GM21825 (cell line): ENCODE measurements around the gene SNX15.

ENCODE experiments used
- ATAC-seq: cut with Tn5 transposase; IDR thresholded peaks from one replicate; pipeline ENCODE4 v1.9.1; 2021; ENCODE audit warnings: mild to moderate bottlenecking, moderate library complexity; ENCODE audit not compliant: unreplicated experiment

SNX15 gene

GRCh38 chr11:65083834-65084597 is 56.8 kb downstream of the SNX15 start, which contains the start of the genes CDCA5 and ZFPL1:
CDCA5 (minus strand) TSS chr11:65084040; CDS start chr11:65083978, 62 bp downstream.
ZFPL1 (plus strand) TSS chr11:65084222; CDS start chr11:65084699, 477 bp downstream.
- ATAC-seq, result peak; percentile 71

DNA sequence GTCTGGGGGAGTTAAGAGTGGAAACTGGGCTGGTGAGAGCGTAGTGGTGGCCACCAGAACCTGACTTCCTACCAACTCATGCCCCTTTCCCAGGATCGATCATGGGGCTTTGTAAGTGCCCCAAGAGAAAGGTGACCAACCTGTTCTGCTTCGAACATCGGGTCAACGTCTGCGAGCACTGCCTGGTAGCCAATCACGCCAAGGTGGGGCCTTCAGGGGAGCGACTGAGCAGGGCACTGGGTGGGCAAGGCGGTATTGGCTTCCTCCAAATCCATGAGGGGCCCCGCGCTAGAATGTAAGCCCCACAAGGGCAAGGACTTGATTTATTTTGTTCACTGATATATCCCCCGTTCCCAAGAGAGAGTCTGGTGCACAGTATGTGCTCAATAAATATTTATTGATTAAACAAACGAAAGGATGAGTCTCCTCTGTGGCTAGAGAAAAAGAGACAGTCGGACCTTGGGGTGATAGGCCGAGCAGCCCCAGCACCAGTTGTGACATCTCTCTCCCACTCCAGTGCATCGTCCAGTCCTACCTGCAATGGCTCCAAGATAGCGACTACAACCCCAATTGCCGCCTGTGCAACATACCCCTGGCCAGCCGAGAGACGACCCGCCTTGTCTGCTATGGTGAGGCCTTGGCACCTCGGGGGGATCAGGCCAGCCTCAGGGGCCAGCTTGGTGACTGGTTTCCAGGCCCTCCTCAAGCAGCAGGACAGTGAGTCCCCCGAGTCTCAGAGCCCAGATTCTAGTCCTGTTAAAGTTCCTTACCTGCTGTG is 57.5 kb downstream of the SNX15 start:
- no peak for ATAC-seq

DNA sequence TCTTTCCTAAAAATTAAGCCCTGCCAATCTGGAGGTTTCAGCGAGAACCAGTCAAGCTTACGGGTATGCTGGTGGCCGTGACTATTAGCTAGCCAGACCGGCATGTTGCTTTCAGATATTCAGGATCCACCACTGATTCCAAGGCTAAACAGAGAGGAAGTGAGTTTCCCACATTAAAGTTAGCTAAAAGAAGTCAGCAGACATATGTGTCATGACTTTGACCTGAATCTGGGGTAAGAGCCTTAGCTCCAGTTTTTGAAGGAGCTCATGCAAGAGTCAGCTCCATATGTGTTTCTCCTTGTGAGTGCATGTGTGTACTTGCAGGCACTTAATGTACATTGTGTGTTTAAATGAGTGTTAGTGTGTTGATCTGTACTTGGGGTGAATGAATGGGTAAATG is 58.2 kb downstream of the SNX15 start:
- no peak for ATAC-seq

DNA sequence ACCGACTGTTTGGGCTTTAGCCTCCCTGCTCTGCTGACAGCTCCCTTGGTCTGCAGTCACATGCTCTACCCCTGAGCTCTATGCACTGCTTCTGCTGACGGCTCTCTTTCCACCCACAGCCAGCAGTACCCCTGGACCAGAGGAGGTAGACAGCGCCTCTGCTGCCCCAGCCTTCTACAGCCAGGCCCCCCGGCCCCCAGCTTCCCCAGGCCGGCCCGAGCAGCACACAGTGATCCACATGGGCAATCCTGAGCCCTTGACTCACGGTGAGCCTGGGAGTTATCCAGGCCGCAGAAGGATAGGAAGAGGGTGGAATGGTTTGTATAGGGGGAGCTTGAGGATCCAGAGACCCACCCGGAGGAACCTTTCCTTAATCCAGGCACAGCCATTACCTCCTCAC is 59.6 kb downstream of the SNX15 start:
- no peak for ATAC-seq

DNA sequence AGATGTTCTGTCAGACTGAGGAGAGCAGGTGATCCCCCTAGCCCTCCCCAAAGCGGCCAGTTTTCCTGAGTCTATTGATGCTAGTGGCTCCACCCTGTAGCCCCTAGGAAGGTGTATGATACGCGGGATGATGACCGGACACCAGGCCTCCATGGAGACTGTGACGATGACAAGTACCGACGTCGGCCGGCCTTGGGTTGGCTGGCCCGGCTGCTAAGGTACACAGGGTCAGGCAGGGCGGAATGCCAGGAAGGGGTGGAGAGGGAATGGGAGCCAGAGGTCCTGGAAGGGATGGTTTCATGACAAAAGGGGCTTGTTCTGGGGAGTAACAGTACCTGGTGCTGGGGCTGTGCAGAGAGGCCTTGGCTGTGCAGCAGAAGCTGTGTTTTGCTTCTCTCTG is 60.0 kb downstream of the SNX15 start:
- ATAC-seq, result no peak

DNA sequence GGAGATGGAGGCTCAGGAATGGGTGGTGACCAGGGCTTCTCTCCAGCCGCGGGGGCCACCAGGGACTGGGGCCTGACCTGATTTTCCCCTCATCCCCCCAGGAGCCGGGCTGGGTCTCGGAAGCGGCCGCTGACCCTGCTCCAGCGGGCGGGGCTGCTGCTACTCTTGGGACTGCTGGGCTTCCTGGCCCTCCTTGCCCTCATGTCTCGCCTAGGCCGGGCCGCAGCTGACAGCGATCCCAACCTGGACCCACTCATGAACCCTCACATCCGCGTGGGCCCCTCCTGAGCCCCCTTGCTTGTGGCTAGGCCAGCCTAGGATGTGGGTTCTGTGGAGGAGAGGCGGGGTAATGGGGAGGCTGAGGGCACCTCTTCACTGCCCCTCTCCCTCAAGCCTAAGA is 60.6 kb downstream of the SNX15 start:
- no peak for ATAC-seq

- no peak for ATAC-seq
Observed at GRCh38 chr11:65089621-65090020, 62.4 kb downstream of the SNX15 start.
